Liver (tissue), 3 donors: ENCODE results near the gene C4B.

ENCODE experiments used
- EGR1 ChIP-seq, 2 donors: IDR thresholded peaks; 2 replicates each; pipeline ENCODE4 v1.6.1; 2016 to 2018; ENCODE audit warnings: antibody characterized with exemption in 2 of 2, low read depth in 2 of 2
- TAF1 ChIP-seq: conservative IDR thresholded peaks from 2 replicates; pipeline ENCODE4 v1.6.1; 2016; ENCODE audit warnings: antibody characterized with exemption, mild to moderate bottlenecking
- TF ChIP-seq, protein P1 (sequence below): fragments of 150-350 bp; IDR thresholded peaks from 2 replicates; pipeline ENCODE4 v1.5.1; 2017; ENCODE audit warnings: improper control_type of control experiment, low read depth, low read length; ENCODE audit not compliant: missing input control
- TF ChIP-seq, protein P2 (sequence below): IDR thresholded peaks from 2 replicates; pipeline ENCODE4 v1.6.1; 2016; ENCODE audit warnings: antibody characterized with exemption
- donor health status: healthy.
- donor health status: healthy.

DNA sequence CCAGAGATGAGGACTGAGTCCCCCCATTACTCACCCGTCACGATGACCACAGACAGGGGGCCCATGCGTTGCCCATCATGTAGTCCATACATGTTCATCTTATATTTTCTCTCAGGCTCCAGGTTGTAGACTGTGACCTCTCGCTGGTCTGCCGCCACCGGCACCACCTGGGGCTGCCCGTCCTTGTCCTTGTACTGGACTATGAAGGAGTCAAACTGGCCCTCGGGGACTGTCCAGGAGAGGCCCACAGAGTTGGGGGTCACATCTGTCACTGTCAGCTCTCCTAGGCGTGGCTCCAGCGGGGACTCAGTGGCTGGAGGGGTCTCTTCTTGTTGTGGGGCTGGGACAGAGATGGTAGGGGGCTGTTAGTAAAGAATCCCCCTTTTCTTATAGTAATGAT lies 59.0 kb downstream of the C4B start:
- TF ChIP-seq, protein P1, sequence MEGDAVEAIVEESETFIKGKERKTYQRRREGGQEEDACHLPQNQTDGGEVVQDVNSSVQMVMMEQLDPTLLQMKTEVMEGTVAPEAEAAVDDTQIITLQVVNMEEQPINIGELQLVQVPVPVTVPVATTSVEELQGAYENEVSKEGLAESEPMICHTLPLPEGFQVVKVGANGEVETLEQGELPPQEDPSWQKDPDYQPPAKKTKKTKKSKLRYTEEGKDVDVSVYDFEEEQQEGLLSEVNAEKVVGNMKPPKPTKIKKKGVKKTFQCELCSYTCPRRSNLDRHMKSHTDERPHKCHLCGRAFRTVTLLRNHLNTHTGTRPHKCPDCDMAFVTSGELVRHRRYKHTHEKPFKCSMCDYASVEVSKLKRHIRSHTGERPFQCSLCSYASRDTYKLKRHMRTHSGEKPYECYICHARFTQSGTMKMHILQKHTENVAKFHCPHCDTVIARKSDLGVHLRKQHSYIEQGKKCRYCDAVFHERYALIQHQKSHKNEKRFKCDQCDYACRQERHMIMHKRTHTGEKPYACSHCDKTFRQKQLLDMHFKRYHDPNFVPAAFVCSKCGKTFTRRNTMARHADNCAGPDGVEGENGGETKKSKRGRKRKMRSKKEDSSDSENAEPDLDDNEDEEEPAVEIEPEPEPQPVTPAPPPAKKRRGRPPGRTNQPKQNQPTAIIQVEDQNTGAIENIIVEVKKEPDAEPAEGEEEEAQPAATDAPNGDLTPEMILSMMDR: no peak
- TF ChIP-seq, protein P2, sequence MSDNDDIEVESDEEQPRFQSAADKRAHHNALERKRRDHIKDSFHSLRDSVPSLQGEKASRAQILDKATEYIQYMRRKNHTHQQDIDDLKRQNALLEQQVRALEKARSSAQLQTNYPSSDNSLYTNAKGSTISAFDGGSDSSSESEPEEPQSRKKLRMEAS: no peak
- TF ChIP-seq TAF1 (no peak), EGR1 (IDR thresholded peaks at IDR 0.05; ENCODE audit: low read depth in 2 of 2) (no peak)
